ENCODE measurements around the gene FGD1.
A peak's percentile ranks its signal among the peaks of the same experiment; 100 is the strongest.

Gene FGD1

GRCh38 chrX:54439960-54440871, 55.8 kb downstream of the FGD1 start, which contains the start of gene TSR2:
TSR2 (plus strand) TSS chrX:54440404; CDS start chrX:54440422, 18 bp downstream.
- H3K4me1 ChIP-seq (ENCODE audit: insufficient read depth, low read length), result peaks cover 3% of the 10 kb centered on the region; the same call in 1 of the 2 replicates
- peak within 1 kb of the TSS; percentile 92 for H3K9ac ChIP-seq (ENCODE audit: low read depth, low read length)
- H3K9me3 ChIP-seq (ENCODE audit: control insufficient read depth, insufficient read depth, low read length), result no peaks in the 10 kb centered on the region
- peaks cover 6% of the 10 kb centered on the region; the same call in 1 of the 2 replicates for H3K36me3 ChIP-seq (ENCODE audit: insufficient read depth, low read length)

DNA sequence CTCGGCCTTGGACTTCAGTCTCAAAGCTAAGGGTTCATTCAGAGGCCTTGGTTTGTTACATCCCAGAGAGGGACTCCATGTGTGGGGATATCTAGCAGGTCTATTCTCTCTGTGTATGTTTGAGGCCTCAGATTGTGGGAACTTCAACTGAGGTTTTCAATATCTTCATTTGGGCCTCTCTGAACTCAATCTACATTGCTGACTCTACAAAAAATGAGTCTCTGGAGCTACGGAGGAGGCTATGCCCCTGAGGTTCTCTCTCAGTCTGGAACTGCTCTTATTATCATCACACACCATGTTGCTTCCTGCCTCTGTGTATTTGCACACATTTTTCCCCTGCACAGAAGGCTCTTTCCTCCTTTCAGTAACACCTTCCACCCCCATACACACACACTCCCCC, 60.9 kb downstream of the FGD1 start:
- no peak overlapping the region for H3K9ac ChIP-seq (ENCODE audit: low read depth, low read length)
- no peaks in the 10 kb centered on the region for H3K4me1 ChIP-seq (ENCODE audit: insufficient read depth, low read length)
- no peaks in the 10 kb centered on the region for H3K36me3 ChIP-seq (ENCODE audit: insufficient read depth, low read length)
- no peaks in the 10 kb centered on the region for H3K9me3 ChIP-seq (ENCODE audit: control insufficient read depth, insufficient read depth, low read length)

- Histone ChIP-seq H3K36me3 (ENCODE audit: insufficient read depth, low read length) (no peaks in the 10 kb centered on the region), H3K9ac (ENCODE audit: low read depth, low read length) (no peak overlapping the region), H3K9me3 (ENCODE audit: control insufficient read depth, insufficient read depth, low read length) (no peaks in the 10 kb centered on the region), H3K4me1 (ENCODE audit: insufficient read depth, low read length) (no peaks in the 10 kb centered on the region)
Measured at GRCh38 chrX:54430519-54430918, 65.5 kb downstream of the FGD1 start.

GRCh38 chrX:54427837-54428424, 68.1 kb downstream of the FGD1 start:
- Histone ChIP-seq H3K9me3 (ENCODE audit: control insufficient read depth, insufficient read depth, low read length) (no peaks in the 10 kb centered on the region), H3K9ac (ENCODE audit: low read depth, low read length) (no peak overlapping the region), H3K36me3 (ENCODE audit: insufficient read depth, low read length) (no peaks in the 10 kb centered on the region), H3K4me1 (ENCODE audit: insufficient read depth, low read length) (no peaks in the 10 kb centered on the region)

- no peaks in the 10 kb centered on the region for H3K4me1 ChIP-seq (ENCODE audit: insufficient read depth, low read length)
- 0 out of 2 replicates have a peak, but pooled peaks cover 3% of the 10 kb centered on the region for H3K36me3 ChIP-seq (ENCODE audit: insufficient read depth, low read length)
- no peak overlapping the region for H3K9ac ChIP-seq (ENCODE audit: low read depth, low read length)
- H3K9me3 ChIP-seq (ENCODE audit: control insufficient read depth, insufficient read depth, low read length), result no peaks in the 10 kb centered on the region
Measured at GRCh38 chrX:54423161-54423888, 72.7 kb downstream of the FGD1 start.

DNA sequence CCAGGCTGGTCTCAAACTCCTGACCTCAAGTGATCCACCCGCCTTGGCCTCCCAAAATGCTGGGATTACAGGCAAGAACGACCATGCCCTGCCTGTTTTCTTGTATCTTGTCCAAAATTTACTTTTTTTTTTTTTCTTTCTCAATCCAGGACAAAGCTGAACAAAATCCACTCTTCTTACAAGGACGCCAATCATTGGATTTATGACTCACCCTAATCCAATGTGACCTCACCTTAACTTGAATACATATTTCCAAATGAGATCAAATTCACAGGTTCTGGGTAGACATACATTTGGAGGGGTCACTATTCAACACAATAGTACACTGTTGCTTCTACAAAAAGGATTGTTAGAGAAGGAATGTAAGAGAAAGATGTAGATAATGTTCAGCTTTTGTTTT, 73.9 kb downstream of the FGD1 start:
- Histone ChIP-seq H3K9me3 (ENCODE audit: control insufficient read depth, insufficient read depth, low read length) (no peaks in the 10 kb centered on the region), H3K9ac (ENCODE audit: low read depth, low read length) (no peak overlapping the region), H3K36me3 (ENCODE audit: insufficient read depth, low read length) (0 out of 2 replicates have a peak, but pooled peaks cover 3% of the 10 kb centered on the region), H3K4me1 (ENCODE audit: insufficient read depth, low read length) (no peaks in the 10 kb centered on the region)

GRCh38 chrX:54419559-54420302, 76.3 kb downstream of the FGD1 start:
- H3K36me3 ChIP-seq (ENCODE audit: insufficient read depth, low read length), result 0 out of 2 replicates have a peak, but pooled peaks cover 3% of the 10 kb centered on the region
- no peak overlapping the region for H3K9ac ChIP-seq (ENCODE audit: low read depth, low read length)
- H3K9me3 ChIP-seq (ENCODE audit: control insufficient read depth, insufficient read depth, low read length), result no peaks in the 10 kb centered on the region

GRCh38 chrX:54416965-54417364, 79.1 kb downstream of the FGD1 start:
- Histone ChIP-seq H3K9me3 (ENCODE audit: control insufficient read depth, insufficient read depth, low read length) (no peaks in the 10 kb centered on the region), H3K9ac (ENCODE audit: low read depth, low read length) (no peak overlapping the region), H3K36me3 (ENCODE audit: insufficient read depth, low read length) (0 out of 2 replicates have a peak, but pooled peaks cover 3% of the 10 kb centered on the region), H3K4me1 (ENCODE audit: insufficient read depth, low read length) (peaks cover 8% of the 10 kb centered on the region; the same call in 1 of the 2 replicates)

More at GRCh38 chrX:54419559-54420302, 76.3 kb downstream of the FGD1 start:
- peaks cover 8% of the 10 kb centered on the region; the same call in 1 of the 2 replicates for H3K4me1 ChIP-seq (ENCODE audit: insufficient read depth, low read length)

- no peaks in the 10 kb centered on the region for H3K9me3 ChIP-seq (ENCODE audit: control insufficient read depth, insufficient read depth, low read length)
- H3K9ac ChIP-seq (ENCODE audit: low read depth, low read length), result peak overlapping the region; percentile 40
- H3K4me1 ChIP-seq (ENCODE audit: insufficient read depth, low read length), result peaks cover 8% of the 10 kb centered on the region; the same call in 1 of the 2 replicates
- H3K36me3 ChIP-seq (ENCODE audit: insufficient read depth, low read length), result 0 out of 2 replicates have a peak, but pooled peaks cover 3% of the 10 kb centered on the region
Measured at GRCh38 chrX:54415534-54416350, 80.3 kb downstream of the FGD1 start.

GRCh38 chrX:54413753-54414152, 82.3 kb downstream of the FGD1 start:
- Histone ChIP-seq H3K9ac (ENCODE audit: low read depth, low read length) (no peak overlapping the region), H3K36me3 (ENCODE audit: insufficient read depth, low read length) (no peaks in the 10 kb centered on the region), H3K9me3 (ENCODE audit: control insufficient read depth, insufficient read depth, low read length) (no peaks in the 10 kb centered on the region), H3K4me1 (ENCODE audit: insufficient read depth, low read length) (peaks cover 8% of the 10 kb centered on the region; the same call in 1 of the 2 replicates)

DNA sequence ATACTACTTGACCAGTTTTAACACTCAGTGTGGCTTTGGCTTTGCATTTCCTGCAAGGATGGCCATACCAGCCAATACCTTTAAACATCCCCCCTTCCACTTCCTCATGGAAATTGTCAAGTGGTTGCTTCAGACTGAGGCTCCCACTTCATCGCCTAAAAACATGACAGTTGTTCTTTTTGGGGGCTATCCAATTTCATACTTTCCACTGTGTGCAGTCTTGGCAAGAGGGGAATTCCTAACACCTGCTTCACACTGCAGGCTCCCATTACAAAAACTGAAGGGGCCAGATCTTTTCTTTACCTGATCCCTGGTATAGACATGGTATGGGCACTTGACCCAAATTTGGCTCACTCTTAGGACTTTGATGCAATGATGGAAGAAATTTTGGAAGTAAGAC, 84.3 kb downstream of the FGD1 start:
- Histone ChIP-seq H3K36me3 (ENCODE audit: insufficient read depth, low read length) (no peaks in the 10 kb centered on the region), H3K9ac (ENCODE audit: low read depth, low read length) (no peak overlapping the region), H3K4me1 (ENCODE audit: insufficient read depth, low read length) (peaks cover 8% of the 10 kb centered on the region; the same call in 1 of the 2 replicates), H3K9me3 (ENCODE audit: control insufficient read depth, insufficient read depth, low read length) (no peaks in the 10 kb centered on the region)

DNA sequence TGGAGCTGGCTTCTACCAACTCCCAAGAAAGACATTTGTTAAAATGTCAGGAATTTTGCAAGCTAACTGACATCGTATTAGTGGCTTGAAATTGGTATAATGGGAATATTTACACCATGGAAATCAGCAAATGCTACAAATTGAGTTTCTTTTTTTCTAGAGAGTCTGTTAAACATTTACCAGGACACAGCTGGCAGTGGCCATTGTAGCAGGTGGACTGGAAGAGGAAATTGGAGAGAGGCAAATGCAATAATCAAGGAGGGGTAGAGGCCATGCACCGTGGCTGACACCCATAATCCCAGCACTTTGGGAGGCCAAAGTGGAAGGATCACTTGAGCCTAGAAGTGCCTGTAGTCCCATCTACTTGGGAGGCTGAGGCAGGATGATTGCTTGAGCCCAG, 88.8 kb downstream of the FGD1 start:
- H3K4me1 ChIP-seq (ENCODE audit: insufficient read depth, low read length), result no peaks in the 10 kb centered on the region
- no peak overlapping the region for H3K9ac ChIP-seq (ENCODE audit: low read depth, low read length)
- H3K36me3 ChIP-seq (ENCODE audit: insufficient read depth, low read length), result no peaks in the 10 kb centered on the region
- no peaks in the 10 kb centered on the region for H3K9me3 ChIP-seq (ENCODE audit: control insufficient read depth, insufficient read depth, low read length)

GRCh38 chrX:54397113-54397512, 98.9 kb downstream of the FGD1 start:
- no peaks in the 10 kb centered on the region for H3K36me3 ChIP-seq (ENCODE audit: insufficient read depth, low read length)
- H3K4me1 ChIP-seq (ENCODE audit: insufficient read depth, low read length), result no peaks in the 10 kb centered on the region
- H3K9ac ChIP-seq (ENCODE audit: low read depth, low read length), result no peak overlapping the region
- no peaks in the 10 kb centered on the region for H3K9me3 ChIP-seq (ENCODE audit: control insufficient read depth, insufficient read depth, low read length)
